Activated CD8-positive, alpha-beta T cell treated with anti-CD3 and anti-CD28 coated beads for 36 hours (primary cell): ENCODE data around the gene MEIKIN. TPM values are rescaled to one million over a fixed set of nuclear protein-coding genes. Genes with fewer than 3 reads are reported as not detected.
A peak's percentile ranks its signal among the peaks of the same experiment; 100 is the strongest.

ENCODE experiments used
- ATAC-seq: fragments of 200-7000 bp; cut with Tn5 transposase; one replicate; pipeline ENCODE4 v1.10.0; 2021; ENCODE audit warnings: mild to moderate bottlenecking, moderate library complexity
- CTCF ChIA-PET: fragments of 350-600 bp; sonication (Branson Sonifier 250); formaldehyde crosslinking; loops from one replicate; lab custom pipeline; 2021; ENCODE audit warnings: antibody characterized with exemption; lab: Charles Lee
- POLR2A ChIA-PET: fragments of 350-600 bp; sonication (Branson Sonifier 250); formaldehyde crosslinking; loops from one replicate; lab custom pipeline; 2021; ENCODE audit warnings: antibody characterized with exemption; lab: Charles Lee
- DNase-seq: peaks from one replicate; pipeline ENCODE4 v3.0.0-alpha.2; 2020
- H3K27ac Mint-ChIP-seq: one replicate; pipeline ENCODE4 v1.8.0; 2021; ENCODE audit warnings: mild to moderate bottlenecking, mixed read lengths
- H3K27me3 Mint-ChIP-seq: one replicate; pipeline ENCODE4 v1.8.0; 2021; ENCODE audit warnings: mixed read lengths
- H3K36me3 Mint-ChIP-seq: one replicate; pipeline ENCODE4 v1.8.0; 2021; ENCODE audit warnings: low read depth, mixed read lengths
- H3K4me1 Mint-ChIP-seq: one replicate; pipeline ENCODE4 v1.8.0; 2021; ENCODE audit warnings: low read depth, mixed read lengths
- H3K4me3 Mint-ChIP-seq: one replicate; pipeline ENCODE4 v1.8.0; 2021; ENCODE audit warnings: mild to moderate bottlenecking, moderate library complexity, mixed read lengths
- H3K9me3 Mint-ChIP-seq: one replicate; pipeline ENCODE4 v1.8.0; 2021; ENCODE audit warnings: mixed read lengths
- intact Hi-C: fragments of 100-400 bp; cut with micrococcal nuclease; formaldehyde crosslinking; loops from one replicate; pipeline ENCODE4 v1.10.0; 2022
- total RNA-seq, 2 experiments: library from RNA; stranded (reverse); gene quantifications; one replicate each; pipeline ENCODE4 v1.2.3, GENCODE V29; 2021
- TF ChIP-seq, protein P1 (sequence below): fragments of 200-600 bp; IDR thresholded peaks from one replicate; pipeline ENCODE4 v1.8.0; 2022; ENCODE audit warnings: antibody characterized with exemption, mild to moderate bottlenecking

Gene MEIKIN
- total RNA-seq, 2 experiments from 2014 or later: not detected

GRCh38 chr5:131980696-131981095 lies 35.2 kb upstream of the MEIKIN start:
- intact Hi-C loops: no loop called here
- ATAC-seq: no peak
- no peaks in the 10 kb centered on the region for H3K27me3 Mint-ChIP-seq
- H3K9me3 Mint-ChIP-seq: no peaks in the 10 kb centered on the region
- TF ChIP-seq, protein P1, sequence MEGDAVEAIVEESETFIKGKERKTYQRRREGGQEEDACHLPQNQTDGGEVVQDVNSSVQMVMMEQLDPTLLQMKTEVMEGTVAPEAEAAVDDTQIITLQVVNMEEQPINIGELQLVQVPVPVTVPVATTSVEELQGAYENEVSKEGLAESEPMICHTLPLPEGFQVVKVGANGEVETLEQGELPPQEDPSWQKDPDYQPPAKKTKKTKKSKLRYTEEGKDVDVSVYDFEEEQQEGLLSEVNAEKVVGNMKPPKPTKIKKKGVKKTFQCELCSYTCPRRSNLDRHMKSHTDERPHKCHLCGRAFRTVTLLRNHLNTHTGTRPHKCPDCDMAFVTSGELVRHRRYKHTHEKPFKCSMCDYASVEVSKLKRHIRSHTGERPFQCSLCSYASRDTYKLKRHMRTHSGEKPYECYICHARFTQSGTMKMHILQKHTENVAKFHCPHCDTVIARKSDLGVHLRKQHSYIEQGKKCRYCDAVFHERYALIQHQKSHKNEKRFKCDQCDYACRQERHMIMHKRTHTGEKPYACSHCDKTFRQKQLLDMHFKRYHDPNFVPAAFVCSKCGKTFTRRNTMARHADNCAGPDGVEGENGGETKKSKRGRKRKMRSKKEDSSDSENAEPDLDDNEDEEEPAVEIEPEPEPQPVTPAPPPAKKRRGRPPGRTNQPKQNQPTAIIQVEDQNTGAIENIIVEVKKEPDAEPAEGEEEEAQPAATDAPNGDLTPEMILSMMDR: no peak
- CTCF ChIA-PET: interaction anchor here (1.2 to 2.0 kb wide), 2 partner anchors 13 to 20 kb away, joined by 3 to 4 read pairs; no protein-coding TSS in a partner anchor
- H3K4me3 Mint-ChIP-seq: no peak overlapping the region
- no peaks in the 10 kb centered on the region for H3K36me3 Mint-ChIP-seq
- POLR2A ChIA-PET: no interaction called here
- no peak overlapping the region for H3K27ac Mint-ChIP-seq
- peaks cover 30% of the 10 kb centered on the region for H3K4me1 Mint-ChIP-seq
- DNase-seq: no peak

- intact Hi-C loops: loop anchor here (10.0 kb wide), 1 partner anchor 75 kb away; no protein-coding TSS in a partner anchor
- no peak for ATAC-seq
- CTCF ChIA-PET: interaction anchor here (1.2 to 2.0 kb wide), 2 partner anchors 12 to 21 kb away, joined by 3 to 4 read pairs; no protein-coding TSS in a partner anchor
- Mint-ChIP-seq H3K9me3 (no peaks in the 10 kb centered on the region), H3K27me3 (no peaks in the 10 kb centered on the region), H3K27ac (no peak overlapping the region), H3K4me1 (peaks cover 37% of the 10 kb centered on the region), H3K4me3 (no peak overlapping the region), H3K36me3 (no peaks in the 10 kb centered on the region)
- TF ChIP-seq, protein P1: no peak
- POLR2A ChIA-PET: no interaction called here
- no peak for DNase-seq
Measured at GRCh38 chr5:131979816-131980215, 34.4 kb upstream of the MEIKIN start.

DNA sequence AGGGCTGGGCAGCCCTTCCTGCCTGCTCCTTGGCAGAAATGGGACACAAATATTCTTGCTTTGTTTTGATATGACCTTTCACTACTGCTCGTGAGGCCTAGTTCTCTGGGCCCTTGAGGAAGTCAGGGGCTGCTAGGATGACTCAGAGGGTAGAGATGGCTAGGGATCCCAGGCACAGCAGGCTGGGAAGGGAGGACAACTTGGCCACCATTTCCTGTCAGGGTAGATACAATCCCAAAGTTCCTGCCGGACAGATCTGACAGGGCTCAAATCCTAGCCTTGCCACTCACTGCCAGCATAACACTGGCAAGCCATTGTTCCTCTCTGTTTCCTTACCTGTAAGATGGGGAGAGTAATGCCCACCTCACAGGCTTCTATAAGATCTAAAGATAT lies 31.7 kb upstream of the MEIKIN start:
- H3K27ac Mint-ChIP-seq: peak overlapping the region; percentile 24
- no peaks in the 10 kb centered on the region for H3K9me3 Mint-ChIP-seq
- intact Hi-C loops: loop anchor here (10.0 kb wide), 1 partner anchor 78 kb away; no protein-coding TSS in a partner anchor
- no peaks in the 10 kb centered on the region for H3K27me3 Mint-ChIP-seq
- H3K4me3 Mint-ChIP-seq: no peak overlapping the region
- H3K36me3 Mint-ChIP-seq: no peaks in the 10 kb centered on the region
- ChIA-PET CTCF (no interaction called here), POLR2A (no interaction called here)
- H3K4me1 Mint-ChIP-seq: peaks cover 49% of the 10 kb centered on the region
- DNase-seq (no peak), ATAC-seq (no peak)
- TF ChIP-seq, protein P1: no peak

DNA sequence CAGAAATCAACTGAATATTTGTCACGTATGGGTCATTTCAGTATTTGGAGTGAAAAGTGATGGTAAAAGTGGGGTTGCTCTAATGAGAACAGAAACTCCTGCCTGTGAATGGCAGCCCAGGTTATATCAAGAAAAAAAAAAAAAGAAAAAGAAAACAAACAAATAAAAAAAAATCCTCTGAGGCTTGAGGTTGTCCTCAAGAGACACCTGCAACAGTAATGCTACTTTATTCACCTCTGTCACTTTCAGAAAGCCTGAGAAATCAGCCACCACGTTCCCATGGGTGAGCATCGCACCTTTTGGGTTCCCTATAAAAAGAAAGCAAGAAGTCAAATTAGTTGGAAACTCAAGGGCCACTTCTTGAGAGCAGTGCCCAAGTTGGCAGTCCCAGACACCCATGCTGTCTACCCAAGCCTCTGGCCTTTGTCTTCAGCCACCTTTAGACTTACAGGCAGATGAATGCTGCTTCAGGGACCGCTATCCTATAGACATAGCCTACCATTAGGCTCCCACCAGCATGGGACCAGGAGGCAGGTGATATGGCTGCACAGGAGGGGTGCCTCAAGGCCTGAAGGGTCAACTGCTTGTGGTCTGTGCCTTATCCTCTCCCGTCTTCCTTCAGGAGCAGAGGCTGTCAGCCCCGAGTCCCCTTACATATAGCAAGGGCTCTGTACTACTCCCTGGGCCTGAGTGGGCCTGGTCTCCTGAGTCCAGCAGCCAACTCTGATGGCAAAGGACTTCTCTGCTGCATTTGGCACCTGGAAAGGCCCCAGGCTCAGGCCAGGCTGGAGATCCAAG lies 31.1 kb upstream of the MEIKIN start:
- H3K27me3 Mint-ChIP-seq: no peaks in the 10 kb centered on the region
- DNase-seq (no peak), ATAC-seq (no peak)
- peaks cover 51% of the 10 kb centered on the region for H3K4me1 Mint-ChIP-seq
- CTCF ChIA-PET: no interaction called here
- intact Hi-C loops: loop anchor here (10.0 kb wide), 1 partner anchor 78 kb away; no protein-coding TSS in a partner anchor
- peaks cover 1% of the 10 kb centered on the region for H3K36me3 Mint-ChIP-seq
- peak overlapping the region; percentile 24 for H3K27ac Mint-ChIP-seq
- POLR2A ChIA-PET: interaction anchor here (1.0 kb wide), 1 partner anchor 34 kb away, joined by 3 read pairs; no protein-coding TSS in a partner anchor
- no peak overlapping the region for H3K4me3 Mint-ChIP-seq
- no peaks in the 10 kb centered on the region for H3K9me3 Mint-ChIP-seq
- TF ChIP-seq, protein P1: no peak
